ENCODE measurements around the gene FAM174C.

Gene FAM174C

DNA sequence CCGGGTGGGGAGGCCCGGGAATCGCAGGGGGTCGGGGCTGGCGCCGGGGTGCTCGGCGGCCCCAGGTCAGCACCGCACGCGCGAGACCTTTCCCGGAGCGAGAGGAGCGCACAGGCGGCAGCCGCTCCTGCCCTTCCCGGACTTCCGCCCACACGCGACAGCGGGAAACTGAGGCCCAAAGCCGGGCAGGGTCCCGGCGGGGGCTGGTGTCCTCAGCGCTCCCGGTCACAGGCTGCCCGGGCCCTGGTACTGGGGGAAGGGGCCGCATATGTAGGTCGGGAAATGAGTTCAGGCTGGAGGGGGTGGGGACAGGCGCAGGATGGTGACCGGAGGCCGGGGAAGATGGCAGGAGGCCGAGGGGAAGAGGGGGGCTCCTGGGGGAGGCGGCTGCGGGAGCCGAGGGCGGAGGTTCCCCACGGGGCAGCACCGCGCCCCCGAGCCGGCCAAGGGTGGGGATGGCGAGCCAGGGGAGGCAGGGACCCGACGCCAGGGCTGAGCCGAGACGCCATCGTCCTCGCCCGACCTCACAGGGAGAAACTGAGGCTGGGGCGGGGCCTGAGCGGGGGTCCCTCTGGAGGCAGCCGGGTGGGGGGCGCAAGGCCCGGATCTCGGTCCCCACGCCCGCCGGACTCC lies 38.2 kb upstream of the FAM174C start:
- peak overlapping the region; percentile 42 for H3K4me2 ChIP-seq (ENCODE audit: low read depth, low read length, poor library complexity, severe bottlenecking)
- no peaks in the 10 kb centered on the region for H3K36me3 ChIP-seq (ENCODE audit: low read length)
- no peaks in the 10 kb centered on the region for H3K9me3 ChIP-seq (ENCODE audit: insufficient read depth, low read length)

DNA sequence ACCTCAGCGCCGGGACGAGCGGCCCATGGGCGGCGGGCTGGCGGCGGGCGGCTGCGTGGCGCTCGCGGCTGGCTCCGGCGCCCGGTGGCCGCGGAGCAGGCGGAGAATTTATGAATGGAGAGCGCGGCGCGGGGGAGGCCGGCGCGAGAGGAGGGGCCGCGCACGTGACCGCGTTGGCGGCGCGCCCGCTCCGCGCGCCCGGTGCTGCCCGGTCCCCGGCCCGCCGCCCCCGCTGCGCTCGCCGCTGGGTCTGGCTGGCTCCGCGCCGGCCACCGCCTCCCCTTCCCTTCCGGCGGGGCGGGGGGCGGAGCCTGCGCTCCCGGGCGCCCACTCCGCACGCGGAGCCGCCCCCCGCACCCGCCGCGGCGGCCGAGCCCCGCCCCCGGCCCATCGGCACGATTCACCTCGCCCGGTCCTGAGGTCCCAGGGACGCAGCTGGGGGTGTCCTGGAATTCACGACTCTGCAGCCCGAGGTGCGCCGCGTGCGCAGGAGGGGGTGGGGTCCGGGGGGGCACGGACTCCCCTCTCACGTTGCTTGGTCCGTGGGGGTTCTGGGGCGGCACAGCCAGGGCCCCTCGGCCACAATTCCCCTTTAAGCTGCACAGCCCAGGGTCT lies 37.5 kb upstream of the FAM174C start, which contains the start of gene CBARP:
TSS of gene CBARP (minus strand) at position 252 of the 615 bp plus-strand sequence. CDS start 1,905 bp downstream, outside the sequence.
- H3K9me3 ChIP-seq (ENCODE audit: insufficient read depth, low read length) = no peaks in the 10 kb centered on the region
- H3K4me3 ChIP-seq (ENCODE audit: insufficient read depth, low read length, poor library complexity, severe bottlenecking) = no peak within 1 kb of the TSS
- H3K9me2 ChIP-seq (replicated peaks; ENCODE audit: insufficient read depth, low read length) = no peaks in the 10 kb centered on the region
- peaks cover 11% of the 10 kb centered on the region; the same call in 1 of the 2 replicates for H3K79me2 ChIP-seq (ENCODE audit: insufficient read depth, low read length)
- no peak within 1 kb of the TSS for H2AFZ ChIP-seq (ENCODE audit: low read depth, low read length, severe bottlenecking)
- peak within 1 kb of the TSS; percentile 28; the same call in 1 of the 2 replicates for H3K9ac ChIP-seq (ENCODE audit: low read length)
- H3K27me3 ChIP-seq (ENCODE audit: low read length) = no peaks in the 10 kb centered on the region
- H3F3A ChIP-seq (ENCODE audit: insufficient read depth) = peaks cover 24% of the 10 kb centered on the region
- no peak within 1 kb of the TSS for H3K27ac ChIP-seq (ENCODE audit: low read depth, low read length)
- peak within 1 kb of the TSS; percentile 42 for H3K4me2 ChIP-seq (ENCODE audit: low read depth, low read length, poor library complexity, severe bottlenecking)
- TF ChIP-seq, protein P1, sequence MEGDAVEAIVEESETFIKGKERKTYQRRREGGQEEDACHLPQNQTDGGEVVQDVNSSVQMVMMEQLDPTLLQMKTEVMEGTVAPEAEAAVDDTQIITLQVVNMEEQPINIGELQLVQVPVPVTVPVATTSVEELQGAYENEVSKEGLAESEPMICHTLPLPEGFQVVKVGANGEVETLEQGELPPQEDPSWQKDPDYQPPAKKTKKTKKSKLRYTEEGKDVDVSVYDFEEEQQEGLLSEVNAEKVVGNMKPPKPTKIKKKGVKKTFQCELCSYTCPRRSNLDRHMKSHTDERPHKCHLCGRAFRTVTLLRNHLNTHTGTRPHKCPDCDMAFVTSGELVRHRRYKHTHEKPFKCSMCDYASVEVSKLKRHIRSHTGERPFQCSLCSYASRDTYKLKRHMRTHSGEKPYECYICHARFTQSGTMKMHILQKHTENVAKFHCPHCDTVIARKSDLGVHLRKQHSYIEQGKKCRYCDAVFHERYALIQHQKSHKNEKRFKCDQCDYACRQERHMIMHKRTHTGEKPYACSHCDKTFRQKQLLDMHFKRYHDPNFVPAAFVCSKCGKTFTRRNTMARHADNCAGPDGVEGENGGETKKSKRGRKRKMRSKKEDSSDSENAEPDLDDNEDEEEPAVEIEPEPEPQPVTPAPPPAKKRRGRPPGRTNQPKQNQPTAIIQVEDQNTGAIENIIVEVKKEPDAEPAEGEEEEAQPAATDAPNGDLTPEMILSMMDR (IDR thresholded peaks at IDR 0.05; ENCODE audit: insufficient read depth, low read length, poor library complexity, severe bottlenecking) = no peak
- TF ChIP-seq EZH2phosphoT487 (conservative IDR thresholded peaks at IDR 0.05; ENCODE audit: low read length) = no peak
- no peaks in the 10 kb centered on the region for H3K36me3 ChIP-seq (ENCODE audit: low read length)
- H4K20me1 ChIP-seq (ENCODE audit: low read depth, low read length) = no peaks in the 10 kb centered on the region

More for the DNA sequence above, 38.2 kb upstream of the FAM174C start:
- Histone ChIP-seq H4K20me1 (ENCODE audit: low read depth, low read length) (no peaks in the 10 kb centered on the region), H3K9ac (ENCODE audit: low read length) (peak overlapping the region; percentile 28; the same call in 1 of the 2 replicates), H3K4me3 (ENCODE audit: insufficient read depth, low read length, poor library complexity, severe bottlenecking) (no peak overlapping the region), H3K9me2 (replicated peaks; ENCODE audit: insufficient read depth, low read length) (no peaks in the 10 kb centered on the region), H3F3A (ENCODE audit: insufficient read depth) (peaks cover 21% of the 10 kb centered on the region), H3K27me3 (ENCODE audit: low read length) (no peaks in the 10 kb centered on the region), H3K27ac (ENCODE audit: low read depth, low read length) (no peak overlapping the region), H3K79me2 (ENCODE audit: insufficient read depth, low read length) (peaks cover 4% of the 10 kb centered on the region; the same call in 1 of the 2 replicates), H2AFZ (ENCODE audit: low read depth, low read length, severe bottlenecking) (no peak overlapping the region)
- TF ChIP-seq, protein P1 (IDR thresholded peaks at IDR 0.05; ENCODE audit: insufficient read depth, low read length, poor library complexity, severe bottlenecking) = no peak
- no peak for TF ChIP-seq EZH2phosphoT487 (conservative IDR thresholded peaks at IDR 0.05; ENCODE audit: low read length)

DNA sequence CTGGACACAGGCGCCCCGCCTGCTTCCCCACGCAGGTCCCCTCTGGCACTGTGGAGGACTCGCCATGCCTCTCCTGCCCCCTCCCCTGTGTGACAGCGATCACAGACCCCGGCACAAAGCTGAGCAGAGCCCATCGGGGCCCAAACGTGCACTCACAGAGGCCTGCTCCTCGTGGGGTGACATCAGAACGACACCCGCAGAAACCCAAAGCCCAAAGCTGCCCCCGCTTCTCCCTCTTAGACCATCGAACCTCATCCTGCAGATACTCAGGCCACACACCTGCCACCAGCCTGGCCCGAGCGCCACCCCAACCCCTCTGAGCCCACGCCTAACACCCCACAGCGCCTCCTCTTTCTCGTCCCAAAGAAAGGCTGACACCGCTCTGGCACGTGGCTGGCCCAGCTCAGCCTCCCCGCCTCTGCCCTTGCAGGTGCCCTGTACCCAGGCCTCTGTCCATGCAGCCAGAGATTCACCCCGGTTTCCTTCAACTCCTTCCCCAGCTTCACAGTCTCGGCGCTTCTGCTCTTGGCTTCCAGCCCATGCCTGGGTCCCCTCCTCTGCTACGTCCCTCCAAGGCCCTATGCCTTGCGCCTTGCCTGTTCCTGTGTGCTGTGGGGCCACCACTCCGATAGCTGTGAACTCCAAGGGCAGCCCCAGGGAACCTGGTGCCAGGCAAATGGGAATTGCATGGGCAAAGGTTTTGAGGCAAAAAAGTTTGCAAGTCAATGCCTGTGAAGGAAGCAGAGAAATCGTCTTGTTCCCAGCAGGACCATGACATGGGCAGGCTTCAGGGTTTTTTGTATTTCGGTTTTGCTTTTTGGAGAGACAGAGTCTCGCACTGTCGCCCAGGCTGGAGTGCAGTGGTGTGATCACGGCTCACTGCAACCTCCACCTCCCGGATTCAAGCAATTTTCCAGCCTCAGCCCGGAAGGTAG lies 36.7 kb upstream of the FAM174C start:
- no peak for TF ChIP-seq EZH2phosphoT487 (conservative IDR thresholded peaks at IDR 0.05; ENCODE audit: low read length)
- TF ChIP-seq, protein P1 (IDR thresholded peaks at IDR 0.05; ENCODE audit: insufficient read depth, low read length, poor library complexity, severe bottlenecking) = no peak
- Histone ChIP-seq H3K79me2 (ENCODE audit: insufficient read depth, low read length) (peaks cover 11% of the 10 kb centered on the region; the same call in 1 of the 2 replicates), H3K36me3 (ENCODE audit: low read length) (no peaks in the 10 kb centered on the region), H3F3A (ENCODE audit: insufficient read depth) (peaks cover 30% of the 10 kb centered on the region), H3K9ac (ENCODE audit: low read length) (no peak overlapping the region), H3K4me2 (ENCODE audit: low read depth, low read length, poor library complexity, severe bottlenecking) (peak overlapping the region; percentile 38), H3K27me3 (ENCODE audit: low read length) (no peaks in the 10 kb centered on the region), H3K9me2 (replicated peaks; ENCODE audit: insufficient read depth, low read length) (no peaks in the 10 kb centered on the region), H3K4me3 (ENCODE audit: insufficient read depth, low read length, poor library complexity, severe bottlenecking) (no peak overlapping the region), H2AFZ (ENCODE audit: low read depth, low read length, severe bottlenecking) (no peak overlapping the region), H4K20me1 (ENCODE audit: low read depth, low read length) (no peaks in the 10 kb centered on the region), H3K9me3 (ENCODE audit: insufficient read depth, low read length) (no peaks in the 10 kb centered on the region), H3K27ac (ENCODE audit: low read depth, low read length) (no peak overlapping the region)
